Erythroblast (primary cell): Measurements from ENCODE around the gene XG.

ENCODE experiments used
- GATA1 ChIP-seq: IDR thresholded peaks from 2 replicates; pipeline ENCODE4 v1.6.1; 2011; ENCODE audit warnings: low read depth, mild to moderate bottlenecking, control low read depth, low read length, moderate library complexity
- POLR2A ChIP-seq: IDR thresholded peaks from 2 replicates; pipeline ENCODE4 v1.6.1; 2011; ENCODE audit warnings: mild to moderate bottlenecking, low read length

- TF ChIP-seq POLR2A (no peak), GATA1 (no peak)
Observed at GRCh38 chrX:2735270-2735669, 16.6 kb upstream of the XG start.
